Stimulated activated CD4-positive, alpha-beta T cell treated with anti-CD3 and anti-CD28 coated beads, TNF-alpha, amount 100 ng/mL, for 4 hours (primary cell): Measurements from ENCODE around the gene DUSP16.
"Not testable (repeated sequence)": the region's sequence is repeated elsewhere in the genome, so short reads cannot be mapped to it uniquely, and the experiment has no call there.

Experiments
- DNase-seq, 3 experiments: peaks; one replicate each; pipeline ENCODE4 v3.0.0-alpha.2; 2020; ENCODE audit warnings: low read depth in 3 of 3

The DUSP16 gene

DNA sequence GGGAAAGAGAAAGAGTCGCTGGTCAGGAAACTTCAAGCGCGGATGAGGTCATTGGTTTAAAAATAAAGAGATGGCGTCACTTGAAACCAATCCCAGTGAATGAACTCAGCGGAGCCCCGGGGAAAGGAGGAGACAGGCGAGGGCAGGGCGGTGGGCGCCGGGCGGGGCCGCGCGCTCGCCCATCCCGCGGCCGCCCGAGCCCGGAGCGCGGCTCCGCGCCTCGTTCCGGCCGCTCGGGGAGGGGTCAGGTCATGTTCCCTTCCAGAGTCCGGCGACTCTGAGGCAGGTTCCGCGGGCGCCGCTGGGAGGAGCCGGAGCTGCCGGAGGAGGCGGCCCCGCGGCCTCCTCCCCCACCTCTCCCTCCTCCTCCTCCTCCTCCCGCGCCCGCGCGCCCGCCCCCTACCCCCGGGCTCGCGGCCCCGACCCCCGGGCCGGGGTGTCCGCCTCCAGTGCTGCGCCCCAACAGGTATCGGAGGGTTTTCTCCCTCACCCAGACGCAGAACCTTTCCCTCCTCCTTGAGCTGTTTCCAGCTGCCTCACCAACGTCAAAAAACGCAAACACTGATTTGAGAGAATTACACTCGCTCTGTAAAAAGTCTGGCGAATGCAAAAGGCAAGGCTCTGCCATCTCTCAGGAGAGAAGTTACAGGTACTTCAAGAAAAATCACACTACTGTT, at the start of gene DUSP16:
Gene DUSP16 (minus strand): TSS at position 279 of the 677 bp plus-strand sequence. CDS start 41,765 bp downstream, outside the sequence.
- peak; percentile 40 to 51 (median 45) for DNase-seq

GRCh38 chr12:12612358-12612757, 49.7 kb upstream of the DUSP16 start:
- no peak for DNase-seq

DNA sequence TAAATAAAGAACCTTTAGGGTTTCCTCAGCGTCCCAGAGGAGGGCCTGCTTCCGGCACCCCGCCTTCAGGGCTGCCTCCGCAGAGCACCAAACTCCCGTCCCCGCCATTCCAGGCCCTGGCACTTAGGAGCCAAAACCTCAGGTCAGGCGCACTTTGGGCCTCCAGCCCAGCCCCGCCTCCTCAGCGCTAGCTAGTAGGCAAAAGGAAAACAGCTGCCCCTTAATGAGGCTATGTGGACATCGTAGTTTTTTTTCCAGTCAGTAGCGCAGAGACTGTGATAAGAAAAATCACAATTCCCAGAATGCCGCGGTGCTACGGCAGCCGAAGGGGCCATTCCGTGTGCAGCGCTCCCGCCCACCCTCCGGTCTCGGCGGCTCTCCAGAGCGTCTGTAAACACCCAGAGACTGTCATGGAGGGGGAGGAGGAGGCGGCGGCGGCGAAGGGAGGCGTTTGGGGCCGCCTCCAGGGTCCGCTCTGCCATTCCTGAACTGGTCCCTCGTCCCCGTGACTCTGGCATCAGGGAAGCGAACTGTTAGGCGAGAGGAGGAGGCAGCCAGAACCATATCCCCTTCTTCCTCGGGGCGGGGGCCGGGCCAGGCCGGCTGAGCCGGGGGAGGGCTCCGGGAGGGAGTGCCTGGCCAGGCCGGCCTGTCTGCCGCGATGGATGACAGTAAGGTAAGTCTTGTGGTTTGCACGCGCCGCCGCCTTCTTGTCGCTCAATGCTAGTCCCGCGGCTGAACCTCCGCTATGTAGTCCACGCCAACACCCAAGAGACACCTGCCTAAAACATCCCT, 49.0 kb upstream of the DUSP16 start, which contains the start of gene CREBL2:
Gene CREBL2 (plus strand): TSS at position 365 of the 795 bp plus-strand sequence. CDS start 297 bp downstream, at position 662.
- DNase-seq = peak; percentile 70 to 76 (median 75)

DNA sequence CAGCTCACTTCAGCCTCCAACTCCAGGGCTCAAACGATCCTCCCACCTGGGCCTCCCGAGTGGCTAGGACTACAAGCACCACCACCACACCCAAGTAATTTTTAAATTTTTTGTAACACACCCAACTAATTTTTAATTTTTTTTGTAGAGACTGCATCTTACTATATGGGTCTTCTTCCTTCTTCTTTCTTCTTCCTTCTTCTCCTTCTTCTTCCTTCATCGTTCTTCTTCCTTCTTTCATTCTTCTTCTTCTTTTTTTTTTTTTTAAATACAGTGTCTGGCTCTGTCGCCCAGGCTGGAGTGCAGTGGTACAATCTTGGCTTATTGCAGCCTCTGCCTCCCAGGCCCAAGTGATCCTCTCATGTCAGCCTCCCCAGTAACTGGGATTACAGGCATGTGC, 48.0 kb upstream of the DUSP16 start:
- DNase-seq = no peak

DNA sequence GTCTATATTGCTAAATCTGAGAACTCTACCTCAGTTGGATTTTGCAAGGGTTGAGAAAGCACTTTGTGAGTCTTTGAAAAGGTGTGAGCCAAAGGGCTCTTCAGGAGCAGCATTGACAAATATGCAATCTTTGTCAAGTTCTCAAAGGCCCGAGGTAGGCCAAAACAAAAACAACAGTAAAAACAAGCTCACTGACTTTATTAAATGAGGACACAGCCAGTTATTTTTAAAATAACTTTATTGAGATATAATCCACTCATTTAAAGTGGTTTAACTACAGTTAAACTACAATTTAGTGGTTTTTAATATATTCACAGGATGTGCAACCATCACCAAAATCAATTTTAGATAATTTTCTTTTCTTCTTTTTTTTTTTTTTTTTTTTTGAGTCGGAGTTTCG, 47.0 kb upstream of the DUSP16 start:
- DNase-seq = no peak

DNA sequence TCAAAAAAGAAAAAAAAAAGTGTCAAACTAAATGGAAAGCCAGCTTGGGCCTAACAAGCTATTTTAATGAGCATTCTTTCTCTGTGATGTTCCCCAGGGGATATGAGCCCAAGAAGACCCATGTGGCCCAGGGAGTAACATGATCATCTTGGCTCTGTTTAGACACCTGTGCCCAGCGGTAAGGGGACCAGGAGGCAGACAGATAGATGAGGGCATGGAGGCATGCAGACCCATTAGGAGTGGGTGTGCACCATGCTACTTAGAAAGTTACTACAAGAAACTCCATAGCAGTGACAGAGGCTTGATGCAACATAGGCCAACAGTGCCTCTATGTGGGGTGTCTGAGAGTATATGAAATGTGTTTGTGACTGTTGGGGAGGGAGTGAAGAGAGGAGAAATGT, 45.9 kb upstream of the DUSP16 start:
- no peak for DNase-seq

DNA sequence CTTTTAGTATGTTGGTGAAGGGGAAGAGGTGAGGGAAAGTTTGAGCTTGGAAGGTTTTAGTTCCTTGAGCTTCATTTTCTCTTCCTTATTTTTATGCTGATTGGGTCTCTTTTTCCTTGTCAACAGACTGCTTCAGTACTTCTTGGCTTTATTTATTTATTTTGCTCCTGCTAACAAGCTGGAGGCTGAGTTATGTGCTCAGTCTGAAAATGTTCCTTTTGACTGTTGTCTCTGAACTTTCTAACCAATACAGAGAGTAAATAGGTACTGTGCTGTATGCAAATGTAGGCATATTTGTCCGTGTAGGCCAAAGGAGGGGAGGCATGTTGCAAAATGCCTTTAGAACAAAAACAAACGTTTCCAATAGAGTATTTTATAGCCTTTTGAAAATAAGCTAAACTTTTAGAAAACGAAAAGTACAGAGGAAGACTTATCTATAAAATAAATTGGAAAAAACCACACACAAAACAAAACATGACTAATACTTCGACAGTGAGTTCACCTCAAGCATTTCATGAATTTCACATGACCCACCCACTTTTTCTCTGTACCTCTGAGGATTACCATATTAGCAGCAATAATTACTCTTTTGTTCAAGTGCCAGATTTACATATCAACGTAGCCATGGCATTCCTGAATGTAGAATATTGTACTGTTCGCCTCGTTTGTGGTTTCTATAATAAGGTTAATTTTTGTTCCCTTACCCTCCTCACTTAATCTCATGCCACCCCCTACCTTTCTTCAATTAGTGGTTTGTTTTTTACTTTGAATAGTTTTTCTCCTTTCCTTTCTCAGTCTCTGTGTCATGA, 44.3 kb upstream of the DUSP16 start:
- no peak for DNase-seq

GRCh38 chr12:12604740-12605139, 42.1 kb upstream of the DUSP16 start:
- no peak for DNase-seq

DNA sequence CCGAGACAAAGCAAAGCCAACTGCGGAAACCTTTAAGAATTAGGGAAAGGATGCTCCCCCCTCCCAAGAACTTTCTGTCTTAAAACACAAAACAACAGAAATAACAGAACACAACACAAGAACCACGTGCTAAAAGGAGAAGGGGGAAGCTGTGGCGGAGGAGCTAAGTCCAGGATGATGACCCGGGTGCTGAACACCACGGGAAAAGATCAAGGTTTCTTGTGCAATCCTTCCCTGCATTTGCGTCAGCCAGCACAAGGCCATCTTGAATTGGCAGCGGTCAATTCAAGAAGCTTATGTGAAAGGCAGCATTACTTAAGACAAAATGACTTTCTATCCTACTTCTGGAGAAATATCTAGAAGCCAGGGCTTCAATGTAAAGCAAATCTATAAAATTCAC, 38.0 kb upstream of the DUSP16 start:
- no peak for DNase-seq

- no peak for DNase-seq
These were observed 37.3 kb upstream of the DUSP16 start for GRCh38 chr12:12599750-12600643.

DNA sequence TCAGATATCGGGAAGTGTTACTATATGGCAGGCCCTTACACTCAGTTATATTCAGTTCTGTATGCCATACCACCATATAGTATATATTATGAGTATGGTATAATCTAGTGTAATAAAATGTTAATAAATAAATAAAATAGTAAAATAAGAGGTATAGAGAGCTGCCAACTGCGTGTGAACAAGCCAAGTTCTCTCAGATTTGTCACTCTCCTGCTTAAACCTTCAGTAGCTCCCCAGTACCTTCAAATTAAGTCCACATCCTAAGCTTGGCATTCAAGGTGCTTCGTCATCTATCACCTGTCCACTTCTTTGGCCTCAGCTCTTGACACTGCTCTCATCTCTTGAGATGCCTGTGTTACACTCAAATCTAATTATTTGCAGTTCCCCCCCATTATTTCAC, 36.2 kb upstream of the DUSP16 start:
- no peak for DNase-seq

- DNase-seq = not testable (repeated sequence)
These were observed 33.9 kb upstream of the DUSP16 start for GRCh38 chr12:12596598-12596997.

GRCh38 chr12:12595929-12596328, 33.3 kb upstream of the DUSP16 start:
- not testable (repeated sequence) for DNase-seq

DNA sequence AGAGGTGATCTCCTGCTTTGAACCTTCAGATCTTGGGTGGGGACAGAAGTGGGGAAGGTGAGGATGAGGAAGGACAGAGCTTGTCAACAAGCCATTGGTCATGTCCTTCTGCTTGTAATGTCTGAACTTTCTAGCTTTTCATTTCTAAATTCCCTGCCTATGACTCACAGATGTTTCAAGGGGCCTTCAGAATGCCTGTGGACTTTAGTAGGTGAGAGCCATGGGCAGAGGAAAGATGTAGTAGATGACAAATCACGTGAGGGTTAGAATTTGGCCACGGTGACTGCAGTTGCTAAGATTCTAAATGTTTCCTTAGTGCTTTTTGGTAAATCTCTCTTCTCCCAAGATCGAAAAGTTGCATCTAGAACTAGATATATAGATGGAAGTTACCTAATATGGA, 30.3 kb upstream of the DUSP16 start:
- DNase-seq = no peak

GRCh38 chr12:12590961-12591360, 28.3 kb upstream of the DUSP16 start:
- no peak for DNase-seq

DNA sequence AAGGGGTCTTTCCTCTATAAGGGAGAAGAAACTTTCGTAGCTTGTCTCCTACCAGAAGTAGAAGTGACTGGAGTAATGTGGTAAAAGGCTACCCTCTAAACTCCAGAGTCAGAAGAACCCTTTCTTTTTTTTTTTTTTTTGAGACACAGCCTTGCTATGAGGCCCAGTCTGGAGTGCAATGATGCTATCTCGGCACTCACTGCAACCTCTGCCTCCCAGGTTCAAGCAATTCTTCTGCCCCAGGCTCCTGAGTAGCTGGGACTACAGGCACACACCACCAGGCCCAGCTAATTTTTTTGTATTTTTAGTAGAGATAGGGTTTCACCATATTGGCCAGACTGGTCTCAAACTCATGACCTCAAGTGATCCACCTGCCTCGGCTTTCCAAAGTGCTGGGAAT, 25.8 kb upstream of the DUSP16 start:
- DNase-seq = not testable (repeated sequence)

- no peak for DNase-seq
These were observed 25.2 kb upstream of the DUSP16 start for GRCh38 chr12:12587878-12588277.

DNA sequence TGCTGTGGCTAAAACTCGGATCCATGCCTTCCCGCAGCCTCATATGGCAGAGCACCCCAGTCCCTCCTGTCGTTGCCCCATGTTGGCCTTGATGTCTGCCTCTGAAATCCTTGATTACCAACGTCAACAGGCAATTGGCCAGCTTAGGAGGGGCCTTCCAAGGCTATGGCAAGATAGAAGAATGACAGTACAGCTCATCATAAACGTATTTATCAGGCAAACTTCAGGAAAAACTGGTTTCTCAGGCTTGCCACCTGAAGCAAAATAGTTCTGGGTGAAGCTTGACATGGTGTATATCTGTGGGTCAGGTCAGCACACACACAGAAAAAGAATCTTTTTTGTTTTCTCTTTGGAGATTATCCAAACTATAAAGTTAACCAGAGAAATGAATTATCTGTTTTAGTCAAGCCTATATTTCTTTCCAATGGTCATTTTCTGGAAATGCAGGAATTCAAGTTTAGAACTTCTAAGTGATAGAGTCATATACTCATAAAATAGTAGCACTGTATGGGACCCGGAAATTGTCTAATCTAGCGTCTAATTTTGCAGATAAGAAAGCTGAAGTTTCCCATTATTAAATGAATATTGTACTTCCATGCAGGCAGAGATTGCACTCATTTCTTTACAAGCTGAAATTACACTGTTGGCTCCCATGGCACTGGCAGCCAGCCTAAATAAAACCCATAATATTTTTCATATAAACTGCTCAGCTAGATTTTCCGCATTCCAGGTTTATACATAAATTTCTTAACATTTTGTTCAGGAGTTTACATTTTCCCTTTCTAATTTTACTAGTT, 24.4 kb upstream of the DUSP16 start:
- DNase-seq = no peak

DNA sequence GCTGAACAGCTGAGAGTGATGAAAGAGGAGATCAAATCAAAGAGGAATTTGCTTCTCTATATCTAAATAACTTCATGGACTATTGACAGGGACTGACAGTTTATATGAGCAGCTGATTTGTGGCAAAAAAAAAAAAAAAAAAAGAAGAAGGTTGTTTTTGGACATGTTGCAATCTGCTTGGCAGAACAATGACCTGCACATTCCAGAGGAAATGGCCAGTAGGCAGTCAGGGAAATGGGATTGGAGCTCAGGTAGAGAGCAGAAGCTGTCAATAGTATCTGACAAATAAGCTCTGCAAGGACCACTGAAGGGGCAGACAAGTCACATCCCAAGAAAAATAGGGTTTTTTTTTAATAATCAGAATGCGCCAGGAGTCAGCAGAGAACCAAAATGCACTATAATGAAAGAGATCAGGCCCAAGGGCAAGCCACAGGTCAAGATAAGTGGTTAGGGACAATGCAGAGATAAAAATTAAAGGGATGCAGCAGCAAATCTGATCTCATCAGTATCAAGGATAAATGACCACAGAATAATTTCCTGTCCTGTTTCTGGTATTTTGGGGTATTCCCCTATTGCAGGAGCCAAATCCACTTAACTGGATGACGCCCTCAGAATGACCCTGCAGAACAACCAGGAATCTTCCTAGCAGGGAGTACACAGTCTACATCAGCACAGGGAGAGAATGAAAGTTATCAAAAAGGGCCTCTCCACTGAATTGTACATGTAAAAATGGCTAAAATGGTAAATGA, 22.6 kb upstream of the DUSP16 start:
- no peak for DNase-seq
